Left ventricle myocardium inferior (tissue), 1 donor: ENCODE results near the gene KCMF1. TPM values are rescaled to one million over a fixed set of nuclear protein-coding genes. Genes with fewer than 3 reads are reported as not detected.

Source experiments
- DNase-seq: peaks from one replicate; pipeline ENCODE4 v3.0.0-alpha.2; 2020
- H3K27ac ChIP-seq: fragments of 200-600 bp; replicated peaks from 2 replicates; pipeline ENCODE4 v1.8.0; 2021
- H3K27me3 ChIP-seq: fragments of 200-600 bp; 2 replicates; pipeline ENCODE4 v1.8.0; 2021; ENCODE audit warnings: low read depth
- H3K36me3 ChIP-seq: fragments of 200-600 bp; 2 replicates; pipeline ENCODE4 v1.8.0; 2021
- H3K4me1 ChIP-seq: fragments of 200-600 bp; 2 replicates; pipeline ENCODE4 v1.8.0; 2021
- H3K4me3 ChIP-seq: fragments of 200-600 bp; 2 replicates; pipeline ENCODE4 v1.8.0; 2021; ENCODE audit warnings: mild to moderate bottlenecking, moderate library complexity
- H3K9me3 ChIP-seq: fragments of 200-600 bp; replicated peaks from 2 replicates; pipeline ENCODE4 v1.8.0; 2021
- intact Hi-C: fragments of 100-400 bp; cut with micrococcal nuclease; formaldehyde crosslinking; loops from one replicate; pipeline ENCODE4 v1.11.0; 2022
- total RNA-seq: library from RNA; stranded (reverse); fragmentation: NEBNext Ultra II Directional; extraction: Animal tissue kit (Norgen Biotek cat#: 25700); gene quantifications from one replicate; pipeline ENCODE4 v1.2.1, GENCODE V29; 2021
- TF ChIP-seq, protein P1 (sequence below): fragments of 200-600 bp; IDR thresholded peaks from 2 replicates; pipeline ENCODE4 v1.8.0; 2021; ENCODE audit warnings: antibody characterized with exemption, mild to moderate bottlenecking, borderline replicate concordance
- donor health status: DM: no; HTN: yes; CAD: no; lungs with severe emphysema.

The KCMF1 gene
- total RNA-seq, 1 donor from 2014 or later: 90.2 TPM

DNA sequence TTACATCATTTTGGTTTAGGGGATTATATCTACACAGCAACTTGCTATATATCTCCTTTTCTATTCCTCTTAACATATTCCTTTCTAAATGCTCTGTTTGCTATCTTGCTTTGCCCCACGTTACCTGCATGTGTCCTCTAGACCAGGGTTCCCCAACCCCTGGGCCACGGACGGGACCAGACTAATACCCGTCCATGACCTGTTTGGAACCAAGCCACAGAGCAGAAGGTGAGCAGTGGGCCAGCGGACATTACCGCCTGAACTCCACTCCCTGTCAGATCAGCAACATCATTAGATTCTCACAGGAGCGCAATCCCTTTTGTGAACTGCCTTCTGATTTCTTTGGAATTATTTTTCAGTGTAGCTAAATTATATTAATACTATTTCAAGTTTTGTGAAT, 66.7 kb downstream of the KCMF1 start:
- Histone ChIP-seq H3K27ac (no peak overlapping the region), H3K27me3 (no peaks in the 10 kb centered on the region), H3K9me3 (no peaks in the 10 kb centered on the region), H3K36me3 (peaks cover 35% of the 10 kb centered on the region), H3K4me3 (no peak overlapping the region), H3K4me1 (peaks cover 14% of the 10 kb centered on the region)
- TF ChIP-seq, protein P1, sequence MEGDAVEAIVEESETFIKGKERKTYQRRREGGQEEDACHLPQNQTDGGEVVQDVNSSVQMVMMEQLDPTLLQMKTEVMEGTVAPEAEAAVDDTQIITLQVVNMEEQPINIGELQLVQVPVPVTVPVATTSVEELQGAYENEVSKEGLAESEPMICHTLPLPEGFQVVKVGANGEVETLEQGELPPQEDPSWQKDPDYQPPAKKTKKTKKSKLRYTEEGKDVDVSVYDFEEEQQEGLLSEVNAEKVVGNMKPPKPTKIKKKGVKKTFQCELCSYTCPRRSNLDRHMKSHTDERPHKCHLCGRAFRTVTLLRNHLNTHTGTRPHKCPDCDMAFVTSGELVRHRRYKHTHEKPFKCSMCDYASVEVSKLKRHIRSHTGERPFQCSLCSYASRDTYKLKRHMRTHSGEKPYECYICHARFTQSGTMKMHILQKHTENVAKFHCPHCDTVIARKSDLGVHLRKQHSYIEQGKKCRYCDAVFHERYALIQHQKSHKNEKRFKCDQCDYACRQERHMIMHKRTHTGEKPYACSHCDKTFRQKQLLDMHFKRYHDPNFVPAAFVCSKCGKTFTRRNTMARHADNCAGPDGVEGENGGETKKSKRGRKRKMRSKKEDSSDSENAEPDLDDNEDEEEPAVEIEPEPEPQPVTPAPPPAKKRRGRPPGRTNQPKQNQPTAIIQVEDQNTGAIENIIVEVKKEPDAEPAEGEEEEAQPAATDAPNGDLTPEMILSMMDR: no peak
- intact Hi-C loops: no loop called here
- no peak for DNase-seq

DNA sequence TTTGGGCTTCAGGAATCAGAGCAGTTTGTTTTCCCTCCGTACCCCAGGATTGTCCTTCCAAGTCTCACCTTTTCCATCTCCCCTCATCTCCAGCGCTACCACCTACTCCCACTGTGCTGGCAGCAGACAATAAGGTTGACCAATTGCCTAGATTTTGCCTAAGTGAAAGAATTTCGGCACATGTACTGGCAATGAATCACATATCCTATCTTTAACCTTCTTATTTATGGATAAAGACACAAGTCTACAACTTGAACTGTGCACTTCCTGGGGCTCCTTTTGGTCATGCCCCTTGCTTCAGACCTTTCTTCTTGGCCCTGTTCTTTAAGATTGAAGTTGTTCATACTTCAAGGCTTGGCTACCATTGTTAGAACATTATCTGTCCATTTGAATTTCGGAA, 71.4 kb downstream of the KCMF1 start:
- intact Hi-C loops: no loop called here
- H3K4me1 ChIP-seq: peaks cover 17% of the 10 kb centered on the region
- TF ChIP-seq, protein P1: no peak
- H3K36me3 ChIP-seq: peaks cover 52% of the 10 kb centered on the region
- H3K4me3 ChIP-seq: no peak overlapping the region
- DNase-seq: no peak
- H3K27me3 ChIP-seq: no peaks in the 10 kb centered on the region
- no peaks in the 10 kb centered on the region for H3K9me3 ChIP-seq
- H3K27ac ChIP-seq: no peak overlapping the region

DNA sequence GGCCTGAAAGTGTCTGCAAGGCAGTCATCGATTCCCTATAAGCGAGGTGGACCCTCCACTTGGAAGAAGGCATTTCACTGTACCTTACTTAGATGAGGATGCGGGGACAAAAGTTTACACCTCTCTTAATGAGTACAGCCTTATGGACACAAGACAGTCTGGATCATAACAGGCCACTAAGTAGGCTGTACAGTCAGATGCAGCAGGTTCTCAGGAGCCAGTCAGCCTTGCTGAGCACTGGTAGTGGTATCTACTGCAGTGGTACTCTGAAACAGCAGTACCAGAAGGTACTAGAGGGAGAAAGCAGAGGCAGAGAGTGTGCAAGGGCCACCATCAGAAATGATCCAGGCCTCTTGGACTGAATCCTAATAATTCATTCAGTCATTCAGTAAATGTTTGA, 77.6 kb downstream of the KCMF1 start:
- H3K36me3 ChIP-seq: peaks cover 80% of the 10 kb centered on the region
- intact Hi-C loops: no loop called here
- H3K27me3 ChIP-seq: no peaks in the 10 kb centered on the region
- TF ChIP-seq, protein P1: no peak
- DNase-seq: no peak
- H3K4me3 ChIP-seq: no peak overlapping the region
- peaks cover 9% of the 10 kb centered on the region for H3K4me1 ChIP-seq
- no peak overlapping the region for H3K27ac ChIP-seq
- H3K9me3 ChIP-seq: no peaks in the 10 kb centered on the region

DNA sequence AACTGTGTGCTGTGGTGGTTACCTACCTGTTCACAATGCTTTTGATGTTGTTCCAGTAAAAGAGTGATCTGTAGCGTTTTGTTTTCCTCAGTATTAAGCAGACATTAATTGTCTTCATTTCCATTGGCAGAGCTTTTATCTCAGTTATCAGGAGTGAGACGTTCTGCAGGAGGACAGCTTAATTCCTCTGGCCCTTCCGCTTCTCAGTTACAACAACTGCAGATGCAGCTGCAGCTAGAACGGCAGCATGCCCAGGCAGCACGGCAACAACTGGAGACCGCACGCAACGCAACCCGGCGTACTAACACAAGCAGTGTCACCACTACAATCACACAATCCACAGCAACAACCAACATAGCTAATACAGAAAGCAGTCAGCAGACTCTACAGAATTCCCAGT, 78.3 kb downstream of the KCMF1 start:
- Histone ChIP-seq H3K9me3 (no peaks in the 10 kb centered on the region), H3K27me3 (no peaks in the 10 kb centered on the region), H3K36me3 (peaks cover 80% of the 10 kb centered on the region), H3K4me3 (no peak overlapping the region), H3K4me1 (peaks cover 8% of the 10 kb centered on the region), H3K27ac (no peak overlapping the region)
- intact Hi-C loops: no loop called here
- DNase-seq: no peak
- TF ChIP-seq, protein P1: no peak

DNA sequence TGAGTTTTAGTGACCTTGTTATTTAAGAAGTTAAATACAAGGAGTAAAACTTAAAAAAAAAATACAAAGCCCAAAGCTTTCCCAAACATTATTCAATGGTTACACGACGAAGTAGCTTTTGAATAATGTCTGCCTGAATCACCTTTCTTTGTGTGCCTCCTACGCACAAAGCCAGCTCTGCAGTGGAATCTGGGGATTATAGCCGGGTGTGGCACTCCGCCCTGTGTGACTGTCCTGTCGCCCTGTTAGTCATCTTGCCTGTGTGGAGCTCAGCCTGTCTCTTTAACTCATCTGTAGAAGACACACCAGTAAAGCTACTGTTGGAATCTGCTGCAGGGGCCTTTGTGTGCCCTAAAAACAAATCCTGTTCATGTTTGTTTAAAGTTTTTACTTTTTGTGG, 82.8 kb downstream of the KCMF1 start:
- no peak for DNase-seq
- peaks cover under 1% of the 10 kb centered on the region for H3K4me1 ChIP-seq
- no peak overlapping the region for H3K4me3 ChIP-seq
- peaks cover 52% of the 10 kb centered on the region for H3K36me3 ChIP-seq
- no peaks in the 10 kb centered on the region for H3K27me3 ChIP-seq
- intact Hi-C loops: no loop called here
- H3K27ac ChIP-seq: no peak overlapping the region
- TF ChIP-seq, protein P1: no peak
- no peaks in the 10 kb centered on the region for H3K9me3 ChIP-seq
